ENCODE measurements around the gene RAB44.

Gene RAB44

GRCh38 chr6:36743538-36744303 lies 46.1 kb downstream of the RAB44 start:
- no peak overlapping the region for H3K27ac ChIP-seq
- peak; percentile 56 for DNase-seq (ENCODE audit: low read depth, low spot score)

- DNase-seq (ENCODE audit: low read depth, low spot score) = no peak
Observed at GRCh38 chr6:36744304-36744673, 46.7 kb downstream of the RAB44 start.

DNA sequence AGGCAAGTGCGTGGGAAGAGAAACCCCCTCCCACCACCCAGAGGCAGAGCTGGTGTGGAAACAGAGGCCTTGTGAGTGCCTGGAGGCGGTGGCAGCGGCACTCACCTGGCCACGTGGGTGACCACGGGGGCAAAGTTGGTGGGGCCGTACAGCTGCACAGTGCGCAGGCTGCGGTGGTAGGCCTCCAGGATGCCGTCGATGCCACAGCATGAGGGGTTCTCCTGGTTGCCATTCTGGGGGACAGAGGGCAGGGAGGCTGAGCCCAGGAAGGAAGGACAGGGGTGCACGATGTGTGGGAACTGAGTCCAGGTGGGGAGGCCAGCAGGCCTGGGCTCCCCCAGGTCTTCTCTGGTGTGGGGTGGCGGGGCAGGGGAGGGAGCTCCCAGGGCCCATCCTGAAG lies 47.7 kb downstream of the RAB44 start:
- no peak for DNase-seq (ENCODE audit: low read depth, low spot score)
- H3K27ac ChIP-seq = no peak overlapping the region

More at GRCh38 chr6:36744304-36744673, 46.7 kb downstream of the RAB44 start:
- H3K27ac ChIP-seq = no peak overlapping the region

GRCh38 chr6:36745836-36746235 lies 48.2 kb downstream of the RAB44 start:
- no peak overlapping the region for H3K27ac ChIP-seq
- DNase-seq (ENCODE audit: low read depth, low spot score) = no peak

- H3K27ac ChIP-seq = no peak overlapping the region
- DNase-seq (ENCODE audit: low read depth, low spot score) = no peak
Observed at GRCh38 chr6:36746251-36746650, 48.6 kb downstream of the RAB44 start.

GRCh38 chr6:36749829-36750489 lies 52.3 kb downstream of the RAB44 start:
- no peak for DNase-seq (ENCODE audit: low read depth, low spot score)
- no peak overlapping the region for H3K27ac ChIP-seq

- no peak overlapping the region for H3K27ac ChIP-seq
- DNase-seq (ENCODE audit: low read depth, low spot score) = no peak
Observed at GRCh38 chr6:36751091-36751490, 53.5 kb downstream of the RAB44 start.

DNA sequence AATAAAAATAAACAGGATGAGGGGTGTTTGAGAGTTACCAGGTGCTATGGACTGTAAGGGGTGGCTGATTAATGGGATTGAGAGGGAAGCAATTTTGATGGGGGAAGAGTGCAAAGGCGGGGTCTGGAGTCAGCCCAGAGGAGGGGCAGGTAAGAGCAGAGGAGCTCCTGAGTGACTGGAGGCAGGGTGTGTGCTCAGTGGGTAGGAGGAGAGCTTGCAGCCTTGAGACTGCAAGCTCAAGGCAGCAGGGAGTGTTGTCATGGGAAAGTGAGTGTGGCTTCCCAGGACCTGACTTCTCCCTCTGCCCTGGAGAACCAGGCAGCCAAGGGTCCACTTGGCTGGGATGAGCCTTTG lies 54.2 kb downstream of the RAB44 start:
- H3K27ac ChIP-seq = peak overlapping the region; percentile 60
- DNase-seq (ENCODE audit: low read depth, low spot score) = no peak

- peak overlapping the region; percentile 60 for H3K27ac ChIP-seq
- DNase-seq (ENCODE audit: low read depth, low spot score) = peak; percentile 39
Observed at GRCh38 chr6:36752187-36752885, 54.7 kb downstream of the RAB44 start.

DNA sequence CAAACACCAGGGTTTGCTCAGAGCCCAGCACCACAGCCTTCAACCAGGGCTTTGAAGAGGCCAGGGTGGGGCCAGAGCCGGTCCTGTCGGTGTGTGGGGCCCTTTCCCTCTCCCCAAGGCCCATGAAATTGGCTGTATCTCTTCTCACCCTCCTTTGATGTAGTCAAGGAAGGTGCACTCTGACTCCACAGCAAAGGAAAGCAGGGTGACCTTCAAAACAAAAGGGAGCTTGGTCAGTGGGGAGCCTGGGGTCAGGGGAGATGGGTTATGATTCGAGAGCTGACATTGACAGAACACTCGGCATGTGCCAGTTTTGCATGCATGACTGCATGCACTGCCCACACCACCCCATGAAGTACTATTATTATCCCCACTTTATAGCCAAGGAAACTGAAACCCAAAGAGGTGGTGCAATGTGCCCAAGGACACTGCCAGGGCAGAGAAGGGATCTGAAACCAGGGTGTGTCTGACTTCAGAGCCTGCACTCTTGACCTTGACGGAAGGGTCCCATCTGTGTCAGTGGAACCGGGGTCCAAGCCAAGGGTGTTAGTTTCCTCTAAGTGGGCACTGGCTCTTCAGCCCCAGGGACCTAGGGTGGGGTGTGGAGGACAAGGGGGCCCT lies 55.4 kb downstream of the RAB44 start:
- H3K27ac ChIP-seq = peak overlapping the region; percentile 60
- DNase-seq (ENCODE audit: low read depth, low spot score) = no peak

- H3K27ac ChIP-seq = no peak overlapping the region
Observed at GRCh38 chr6:36753671-36754405, 56.2 kb downstream of the RAB44 start.

DNA sequence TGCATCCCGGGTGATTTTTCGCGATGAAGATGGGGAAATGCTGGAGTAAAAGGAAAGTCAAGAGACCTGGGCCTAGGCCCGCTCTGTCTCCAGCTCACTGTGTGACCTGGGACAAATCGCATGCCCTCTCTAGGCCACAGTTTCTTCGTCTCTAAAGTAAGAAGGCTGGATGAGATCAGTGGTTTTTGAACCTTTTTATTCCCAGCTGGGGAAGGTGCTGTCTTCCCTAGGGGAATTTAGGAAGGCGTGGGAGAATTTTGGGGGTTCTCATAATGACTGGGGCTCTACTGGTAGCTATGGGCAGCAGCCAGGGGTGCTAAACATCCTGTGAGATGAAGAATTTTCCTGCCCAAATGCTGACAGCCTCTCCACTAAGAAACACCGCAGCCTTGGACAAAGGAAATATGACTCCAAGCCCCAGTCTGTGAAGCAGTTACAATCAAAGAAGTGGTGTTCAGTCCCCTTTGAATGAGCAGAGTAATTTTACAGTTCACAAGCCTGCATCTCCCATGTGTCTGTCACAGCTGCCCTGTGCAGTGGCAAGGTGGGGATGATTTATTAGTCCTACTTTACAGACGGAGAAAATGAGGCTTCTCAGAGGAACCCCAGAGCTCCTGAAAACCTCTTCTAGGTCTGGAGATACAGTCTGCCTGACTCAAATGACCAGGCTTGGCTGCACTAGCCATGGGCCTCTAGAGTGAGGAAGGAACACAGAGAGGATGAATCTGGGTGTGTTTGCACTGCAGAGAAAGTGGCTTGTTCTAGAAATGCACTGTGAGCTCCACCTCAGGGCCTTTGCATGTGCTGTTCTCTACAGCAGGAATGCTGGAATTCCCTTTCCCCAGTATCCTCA lies 57.2 kb downstream of the RAB44 start:
- peak overlapping the region; percentile 45 for H3K27ac ChIP-seq
- no peak for DNase-seq (ENCODE audit: low read depth, low spot score)

More at GRCh38 chr6:36753671-36754405, 56.2 kb downstream of the RAB44 start:
- no peak for DNase-seq (ENCODE audit: low read depth, low spot score)

GRCh38 chr6:36755435-36756348 lies 58.1 kb downstream of the RAB44 start:
- H3K27ac ChIP-seq = peak overlapping the region; percentile 45
- peak; percentile 76 for DNase-seq (ENCODE audit: low read depth, low spot score)

DNA sequence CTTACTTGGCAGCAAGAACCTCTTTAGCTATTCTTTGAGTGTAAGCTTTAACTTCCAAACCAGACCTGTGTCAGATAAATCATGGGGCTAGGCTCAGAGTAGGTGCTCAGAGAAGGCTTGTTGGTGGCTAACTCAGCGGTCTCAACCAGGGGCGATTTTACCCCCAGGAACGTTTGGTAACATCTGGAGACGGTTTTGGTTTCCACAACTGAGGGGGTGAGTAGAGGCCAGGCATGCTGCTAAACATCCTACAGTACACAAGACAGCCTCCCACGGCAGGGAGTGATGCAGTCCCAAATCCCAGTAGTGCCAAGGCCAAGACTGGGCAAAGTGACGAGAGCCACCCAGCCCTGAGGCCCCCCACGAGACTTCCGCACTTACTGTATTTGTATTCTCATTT lies 59.2 kb downstream of the RAB44 start:
- no peak overlapping the region for H3K27ac ChIP-seq
- DNase-seq (ENCODE audit: low read depth, low spot score) = no peak

- no peak for DNase-seq (ENCODE audit: low read depth, low spot score)
- no peak overlapping the region for H3K27ac ChIP-seq
Observed at GRCh38 chr6:36757206-36757605, 59.6 kb downstream of the RAB44 start.

DNA sequence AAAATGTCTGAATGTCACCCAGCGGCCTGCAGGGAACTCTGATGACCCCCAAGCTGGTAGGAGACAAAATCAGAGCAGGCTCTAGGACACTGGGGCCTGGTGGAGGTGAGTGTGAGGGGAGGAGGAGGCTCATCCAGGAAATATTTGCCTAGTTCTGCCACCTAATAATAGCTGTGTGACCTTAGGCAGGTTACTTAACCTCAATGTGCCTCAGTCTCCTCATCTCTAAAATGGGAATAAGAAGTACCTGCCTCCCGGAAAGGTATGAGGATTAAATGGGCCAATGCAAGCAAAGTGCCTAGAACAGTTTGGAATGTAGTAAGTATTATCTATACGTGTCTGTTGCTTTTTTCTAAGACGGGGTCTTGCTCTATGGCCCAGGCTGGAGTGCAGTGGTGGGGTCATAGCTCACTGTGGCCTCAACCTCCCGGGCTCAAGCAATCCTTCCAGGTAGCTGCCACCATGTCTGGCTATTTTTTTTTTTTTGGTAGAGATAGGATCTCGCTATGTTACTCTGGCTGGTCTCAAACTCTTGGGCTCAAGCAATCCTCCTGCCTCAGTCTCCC lies 60.4 kb downstream of the RAB44 start:
- no peak overlapping the region for H3K27ac ChIP-seq
- no peak for DNase-seq (ENCODE audit: low read depth, low spot score)

- no peak for DNase-seq (ENCODE audit: low read depth, low spot score)
- H3K27ac ChIP-seq = no peak overlapping the region
Observed at GRCh38 chr6:36758516-36759147, 61.0 kb downstream of the RAB44 start.

All from epithelial cell of prostate (primary cell).